NCI-H2107 (cell line): Measurements from ENCODE around the gene BRI3.

Source experiments
- DNase-seq: peaks from one replicate; lab custom pipeline; 2025; lab: John Stamatoyannopoulos, UW

The BRI3 gene

GRCh38 chr7:98252425-98253054 is 28.9 kb upstream of the BRI3 start:
- DNase-seq: no peak

- DNase-seq: no peak
Observed at GRCh38 chr7:98254516-98254915, 27.0 kb upstream of the BRI3 start.

- DNase-seq: no peak
Observed at GRCh38 chr7:98254951-98255610, 26.4 kb upstream of the BRI3 start.

GRCh38 chr7:98256431-98256830 is 25.1 kb upstream of the BRI3 start:
- no peak for DNase-seq

- no peak for DNase-seq
Observed at GRCh38 chr7:98257701-98258100, 23.8 kb upstream of the BRI3 start.

GRCh38 chr7:98265841-98266271 is 15.6 kb upstream of the BRI3 start:
- no peak for DNase-seq

GRCh38 chr7:98266840-98267239 is 14.6 kb upstream of the BRI3 start:
- DNase-seq: no peak

- DNase-seq: no peak
Observed at GRCh38 chr7:98267303-98267702, 14.2 kb upstream of the BRI3 start.

GRCh38 chr7:98276241-98276761 is 5.2 kb upstream of the BRI3 start:
- DNase-seq: no peak

- DNase-seq: no peak
Observed at GRCh38 chr7:98278408-98278807, 3.1 kb upstream of the BRI3 start.

GRCh38 chr7:98278936-98279335 is 2.5 kb upstream of the BRI3 start:
- no peak for DNase-seq

- DNase-seq: no peak
Observed at GRCh38 chr7:98280296-98280695, 1.2 kb upstream of the BRI3 start.

GRCh38 chr7:98281757-98282606 is 496 bp downstream of the BRI3 start:
- no peak for DNase-seq

- DNase-seq: no peak
Observed at GRCh38 chr7:98282703-98283102, 1.2 kb downstream of the BRI3 start.

GRCh38 chr7:98283127-98283886 is 1.8 kb downstream of the BRI3 start:
- DNase-seq: no peak

- DNase-seq: no peak
Observed at GRCh38 chr7:98283887-98284222, 2.4 kb downstream of the BRI3 start.

GRCh38 chr7:98284335-98285036 is 3.0 kb downstream of the BRI3 start:
- no peak for DNase-seq

- DNase-seq: no peak
Observed at GRCh38 chr7:98285157-98286092, 3.9 kb downstream of the BRI3 start.

GRCh38 chr7:98286093-98286539 is 4.6 kb downstream of the BRI3 start:
- DNase-seq: no peak
